NK-92 treated with Interleukin-12 subunit alpha and Interleukin-12 subunit beta, amount 100 ng/mL, for 24 hours (cell line): ENCODE measurements around the gene STAC.
"Not testable (repeated sequence)": the region's sequence is repeated elsewhere in the genome, so short reads cannot be mapped to it uniquely, and the experiment has no call there.

Experiments used
- DNase-seq: peaks from one replicate; lab custom pipeline; 2025; lab: John Stamatoyannopoulos, UW

STAC gene

DNA sequence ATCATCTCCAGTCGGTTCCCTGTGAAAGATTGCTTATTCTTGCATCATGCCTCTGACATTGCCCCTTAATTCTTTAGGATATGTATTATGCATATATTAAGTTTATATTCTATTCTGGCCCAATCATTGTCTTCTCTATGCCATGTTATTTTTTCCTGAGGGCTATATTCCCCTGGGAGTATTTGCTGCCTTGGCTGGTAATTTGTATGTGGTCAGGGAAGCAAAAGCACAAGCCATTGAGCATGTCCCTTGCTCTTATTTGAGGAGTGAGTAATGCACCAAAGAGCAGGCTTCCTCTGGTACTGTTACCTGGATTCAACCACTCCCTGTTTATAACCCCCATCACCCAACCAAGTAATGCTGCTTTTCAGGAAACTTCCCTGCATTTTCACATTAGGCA is 36.3 kb downstream of the STAC start:
- DNase-seq, result no peak

GRCh38 chr3:36417237-36417636 is 36.9 kb downstream of the STAC start:
- DNase-seq, result no peak

- no peak for DNase-seq
These were observed 38.0 kb downstream of the STAC start for GRCh38 chr3:36418296-36418695.

DNA sequence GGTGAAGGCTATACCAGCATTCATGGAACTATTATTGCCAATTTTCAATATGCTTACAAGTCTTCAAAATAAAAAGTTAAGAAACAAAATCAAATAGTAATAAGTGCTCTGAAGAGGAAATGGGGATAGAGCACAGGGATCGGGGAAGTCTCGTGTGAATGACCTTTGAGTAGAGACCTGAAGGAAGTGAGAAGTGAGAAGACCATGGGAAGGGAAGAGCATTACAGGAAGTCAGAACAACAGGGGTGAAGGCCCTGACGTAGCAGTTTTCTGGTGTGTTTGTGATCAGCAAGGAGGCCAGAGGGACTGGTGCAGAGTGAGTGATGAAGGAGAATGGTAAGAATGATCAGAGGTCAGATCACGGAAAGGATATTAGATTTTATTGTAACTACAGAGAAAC is 48.1 kb downstream of the STAC start:
- DNase-seq, result no peak

DNA sequence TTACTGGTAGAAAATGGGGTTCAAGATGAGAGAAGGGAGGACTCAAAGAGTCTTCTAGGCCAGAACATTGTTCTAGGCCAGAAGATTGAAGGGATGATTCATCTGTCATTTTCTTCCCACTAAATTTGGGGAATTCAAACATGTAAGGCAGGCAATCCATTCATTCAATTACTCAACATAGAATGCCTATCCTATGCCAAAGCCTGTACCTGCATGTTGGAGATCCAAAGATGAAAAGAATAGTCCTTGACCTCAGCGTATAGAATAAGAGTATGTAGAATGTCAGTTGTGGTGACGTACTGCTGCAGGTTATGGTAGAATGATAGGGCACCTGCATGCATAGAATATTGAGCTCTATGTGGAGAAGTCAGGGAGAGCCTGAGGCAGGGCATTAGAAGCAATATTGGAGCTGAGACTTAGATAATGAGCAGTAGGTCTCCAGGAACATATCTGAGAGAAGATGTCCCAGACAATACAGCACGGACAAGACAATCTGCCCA is 49.7 kb downstream of the STAC start:
- no peak for DNase-seq

- DNase-seq, result no peak
These were observed 53.2 kb downstream of the STAC start for GRCh38 chr3:36433511-36433910.

- DNase-seq, result no peak
These were observed 54.6 kb downstream of the STAC start for GRCh38 chr3:36434687-36435426.

DNA sequence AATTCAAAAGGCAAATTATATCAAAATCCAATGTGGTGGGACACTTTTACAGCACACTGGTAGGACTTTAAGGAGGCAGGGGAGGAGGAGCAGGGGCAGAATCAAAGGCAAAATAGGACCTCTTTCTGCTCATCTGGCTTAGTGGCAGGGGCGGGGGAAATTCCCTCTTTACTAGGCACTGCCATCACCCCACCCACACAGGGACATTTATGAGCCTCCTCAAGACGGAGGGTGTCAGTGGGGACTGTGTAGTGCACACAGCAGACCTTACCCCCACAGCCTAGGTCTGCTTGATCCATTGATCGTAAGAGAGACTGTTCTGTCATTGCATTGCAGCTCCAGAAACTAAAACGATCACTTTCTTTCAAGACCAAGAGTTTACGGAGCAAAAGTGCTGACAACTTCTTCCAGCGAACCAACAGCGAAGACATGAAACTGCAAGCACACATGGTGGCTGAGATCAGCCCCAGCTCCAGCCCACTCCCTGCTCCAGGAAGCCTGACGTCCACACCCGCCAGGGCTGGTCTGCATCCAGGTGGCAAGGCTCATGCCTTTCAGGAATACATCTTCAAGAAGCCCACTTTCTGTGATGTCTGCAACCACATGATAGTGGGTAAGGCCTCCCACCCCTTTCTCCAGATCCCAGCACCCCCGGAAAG is 62.9 kb downstream of the STAC start:
- DNase-seq, result no peak

- no peak for DNase-seq
These were observed 64.6 kb downstream of the STAC start for GRCh38 chr3:36444909-36445308.

GRCh38 chr3:36446276-36446675 is 66.0 kb downstream of the STAC start:
- DNase-seq, result no peak

- DNase-seq, result no peak
These were observed 66.8 kb downstream of the STAC start for GRCh38 chr3:36447061-36447460.

GRCh38 chr3:36451816-36452215 is 71.5 kb downstream of the STAC start:
- DNase-seq, result no peak

DNA sequence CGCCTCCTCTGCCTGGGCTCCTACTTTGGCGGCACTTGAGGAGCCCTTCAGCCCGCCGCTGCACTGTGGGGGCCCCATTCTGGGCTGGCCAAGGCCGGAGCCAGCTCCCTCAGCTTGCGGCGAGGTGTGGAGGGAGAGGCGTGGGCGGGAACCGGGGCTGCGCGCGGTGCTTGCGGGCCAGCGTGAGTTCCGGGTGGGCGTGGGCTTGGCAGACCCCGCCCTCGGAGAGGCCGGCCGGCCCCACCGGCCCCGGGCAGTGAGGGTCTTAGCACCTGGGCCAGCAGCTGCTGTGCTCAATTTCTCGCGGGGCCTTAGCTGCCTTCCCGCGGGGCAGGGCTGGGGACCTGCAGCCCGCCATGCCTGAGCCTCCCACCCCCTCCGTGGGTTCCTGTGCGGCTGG is 72.9 kb downstream of the STAC start:
- DNase-seq, result not testable (repeated sequence)

GRCh38 chr3:36453896-36454295 is 73.6 kb downstream of the STAC start:
- DNase-seq, result not testable (repeated sequence)

- DNase-seq, result no peak
These were observed 75.1 kb downstream of the STAC start for GRCh38 chr3:36455406-36455805.

DNA sequence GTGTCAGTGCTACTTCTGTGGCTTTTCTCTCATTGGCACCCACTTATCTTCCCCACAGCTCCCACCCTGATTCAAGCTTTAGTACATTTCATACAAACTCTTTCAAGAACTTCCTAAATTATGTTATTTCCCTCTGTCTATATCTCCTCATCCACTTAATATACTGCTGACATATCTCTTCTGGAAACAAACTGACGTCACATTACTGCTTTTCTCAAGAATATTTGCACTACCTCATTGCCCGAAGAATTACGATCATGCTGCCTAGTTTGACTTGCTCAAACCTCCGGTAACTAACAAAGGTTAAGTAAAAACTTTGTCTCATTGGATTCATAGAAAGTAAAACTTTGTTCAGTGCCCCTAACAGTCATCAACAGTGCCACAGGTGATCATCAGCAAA is 76.5 kb downstream of the STAC start:
- DNase-seq, result no peak

GRCh38 chr3:36457667-36458066 is 77.4 kb downstream of the STAC start:
- DNase-seq, result no peak

- no peak for DNase-seq
These were observed 78.9 kb downstream of the STAC start for GRCh38 chr3:36459177-36459576.

GRCh38 chr3:36461597-36461996 is 81.3 kb downstream of the STAC start:
- no peak for DNase-seq

DNA sequence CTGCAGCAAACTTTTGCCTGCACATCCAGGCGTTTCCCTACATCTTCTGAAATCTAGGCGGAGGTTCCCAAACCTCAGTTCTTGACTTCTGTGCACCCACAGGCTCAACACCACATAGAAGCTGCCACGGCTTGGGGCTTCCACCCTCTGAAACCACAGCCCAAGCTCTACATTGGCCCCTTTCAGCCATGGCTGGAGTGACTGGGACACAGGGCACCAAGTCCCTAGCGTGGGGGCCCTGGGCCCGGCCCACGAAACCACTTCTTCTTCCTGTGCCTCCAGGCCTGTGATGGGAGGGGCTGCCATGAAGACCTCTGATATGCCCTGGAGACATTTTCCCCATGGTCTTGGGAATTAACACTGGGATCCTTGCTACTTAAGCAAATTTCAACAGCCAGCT is 91.7 kb downstream of the STAC start:
- not testable (repeated sequence) for DNase-seq

GRCh38 chr3:36475558-36475957 is 95.3 kb downstream of the STAC start:
- no peak for DNase-seq

DNA sequence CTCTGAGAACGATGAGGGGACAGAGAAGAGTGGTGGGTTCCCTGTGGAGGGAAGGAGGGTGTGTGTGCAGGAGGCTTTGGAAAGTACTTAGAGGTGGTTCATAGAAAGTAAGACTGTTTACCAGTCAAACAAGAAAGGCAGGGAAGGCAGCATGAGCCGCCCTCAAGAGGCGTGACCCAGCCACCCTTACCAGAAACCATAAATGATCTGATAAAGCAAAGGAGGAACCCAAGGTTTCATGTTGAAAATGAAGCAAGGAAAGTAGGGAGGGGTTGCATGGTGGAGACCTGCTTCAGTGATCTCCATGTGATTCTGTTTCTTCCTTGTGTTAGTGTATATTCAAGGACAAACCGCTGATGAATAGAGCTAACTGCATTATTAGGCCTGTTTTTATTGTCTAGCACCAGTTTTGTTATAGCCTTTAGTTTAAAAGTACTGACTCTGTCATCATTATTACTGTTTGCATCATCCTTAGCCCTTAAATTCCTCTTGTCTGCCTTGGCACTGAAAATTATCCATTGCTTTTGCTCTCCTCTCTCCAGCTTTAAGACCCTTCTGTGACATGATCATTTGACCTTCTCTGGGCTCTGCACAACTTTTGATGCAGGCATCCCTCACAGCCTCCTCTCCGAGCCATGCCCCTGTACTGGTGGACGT is 96.1 kb downstream of the STAC start:
- no peak for DNase-seq

- no peak for DNase-seq
These were observed 97.4 kb downstream of the STAC start for GRCh38 chr3:36477655-36478054.
